Thoracic aorta (tissue), 2 donors: Measurements from ENCODE around the gene BEST1. TPM values are rescaled to one million over a fixed set of nuclear protein-coding genes. Genes with fewer than 3 reads are reported as not detected.

Experiments used
- ATAC-seq: fragments of 150-250 bp; one replicate; pipeline ENCODE4 v1.8.0; 2017; ENCODE audit warnings: low read depth; ENCODE audit not compliant: insufficient number of reproducible peaks, low FRiP score
- DNase-seq: peaks from one replicate; pipeline ENCODE4 v3.0.0-alpha.2; 2020; ENCODE audit warnings: low spot score
- H3K27ac ChIP-seq, 2 donors: fragments of 200-600 bp; sonication (generic); 1 replicate in 1 of 2; 2 replicates in 1 of 2; pipeline ENCODE4 v1.5.1; 2016; ENCODE audit warnings: mild to moderate bottlenecking in 2 of 2, moderate library complexity in 2 of 2
- H3K27me3 ChIP-seq: fragments of 200-600 bp; sonication (generic); replicated peaks from 2 replicates; pipeline ENCODE4 v1.6.0; 2016; ENCODE audit warnings: mild to moderate bottlenecking; ENCODE audit not compliant: insufficient read depth
- H3K36me3 ChIP-seq: fragments of 200-600 bp; sonication (generic); one replicate; pipeline ENCODE4 v1.5.1; 2016
- H3K4me1 ChIP-seq, 2 donors: fragments of 200-600 bp; sonication (generic); 1 replicate in 1 of 2; 2 replicates in 1 of 2; pipeline versions ENCODE4 v1.5.1 to v1.6.0; 2016; ENCODE audit warnings: low read depth in 2 of 2, mild to moderate bottlenecking in 1 of 2; ENCODE audit not compliant: control insufficient read depth in 1 of 2
- H3K4me3 ChIP-seq: fragments of 200-600 bp; sonication (generic); 2 replicates; pipeline ENCODE4 v1.5.1; 2016; ENCODE audit warnings: mild to moderate bottlenecking
- H3K9me3 ChIP-seq: fragments of 200-600 bp; sonication (generic); 2 replicates; pipeline ENCODE4 v1.5.1; 2016
- CTCF ChIP-seq: fragments of 200-600 bp; sonication (generic); IDR thresholded peaks from one replicate; pipeline ENCODE4 v1.5.1; 2019; ENCODE audit warnings: antibody characterized with exemption
- total RNA-seq, 2 donors: library from RNA; depleted of rRNA; stranded (reverse); fragments of >200 nt; gene quantifications; one replicate each; pipeline versions ENCODE4 v1.1.0 to v1.2.3, GENCODE V29; 2016

BEST1 gene
- total RNA-seq, 2 donors from 2014 or later = 4.7 to 8.0 TPM

DNA sequence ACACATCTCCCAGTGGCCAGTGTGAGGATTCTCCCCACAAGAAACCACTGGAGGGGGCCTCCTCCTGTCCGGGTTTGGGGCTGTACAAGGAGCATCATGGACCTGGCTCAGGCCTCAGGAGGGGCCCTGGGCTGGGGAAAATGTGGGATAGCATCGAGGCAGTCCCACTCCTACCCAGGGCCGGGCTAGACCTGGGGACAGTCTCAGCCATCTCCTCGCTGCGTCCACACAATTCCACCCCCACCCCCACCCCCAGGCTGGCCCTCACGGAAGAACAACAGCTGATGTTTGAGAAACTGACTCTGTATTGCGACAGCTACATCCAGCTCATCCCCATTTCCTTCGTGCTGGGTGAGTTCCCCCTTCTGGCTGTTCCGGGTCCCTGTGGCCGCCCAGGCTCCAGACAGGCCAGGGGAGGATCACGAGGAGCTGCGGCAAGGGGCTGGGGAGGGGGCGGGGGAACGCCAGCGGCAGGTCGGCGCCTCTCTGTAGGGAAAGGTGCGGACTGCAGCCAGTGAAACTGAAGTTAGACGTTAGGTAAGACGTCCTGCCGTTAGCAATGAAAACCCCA is 4.8 kb downstream of the BEST1 start:
- Histone ChIP-seq H3K36me3 (no peaks in the 10 kb centered on the region), H3K27me3 (no peaks in the 10 kb centered on the region), H3K9me3 (no peaks in the 10 kb centered on the region), H3K4me1 (peaks cover 0 to 19% of the 10 kb centered on the region in 2 donors), H3K4me3 (peak overlapping the region; percentile 69), H3K27ac (peak overlapping the region; percentile 8 to 15)
- TF ChIP-seq CTCF = no peak
- no peak for DNase-seq
- no peak for ATAC-seq

DNA sequence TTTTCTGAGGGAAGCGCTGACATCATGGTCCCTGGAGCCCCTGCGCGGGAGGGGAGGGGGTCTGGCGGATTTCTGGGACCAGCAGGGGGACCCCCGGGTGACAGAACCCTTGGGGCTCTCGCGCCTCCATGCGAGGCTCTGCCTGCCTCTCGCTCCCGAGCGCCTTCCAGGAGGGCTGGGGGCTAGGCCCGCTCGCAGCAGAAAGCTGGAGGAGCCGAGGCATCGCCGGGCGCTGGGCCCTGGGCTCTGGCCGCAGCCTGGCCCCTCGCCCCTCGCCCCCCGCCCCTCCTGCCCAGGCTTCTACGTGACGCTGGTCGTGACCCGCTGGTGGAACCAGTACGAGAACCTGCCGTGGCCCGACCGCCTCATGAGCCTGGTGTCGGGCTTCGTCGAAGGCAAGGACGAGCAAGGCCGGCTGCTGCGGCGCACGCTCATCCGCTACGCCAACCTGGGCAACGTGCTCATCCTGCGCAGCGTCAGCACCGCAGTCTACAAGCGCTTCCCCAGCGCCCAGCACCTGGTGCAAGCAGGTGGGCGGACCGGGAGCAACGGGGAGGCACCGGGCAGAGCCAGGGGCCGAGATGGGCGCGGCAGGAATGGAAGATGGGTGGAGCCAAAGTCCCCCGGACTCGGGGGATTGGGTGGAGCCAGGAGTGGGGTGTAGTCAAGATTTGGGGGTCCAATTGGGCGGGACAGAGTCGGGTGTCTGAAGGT is 5.4 kb downstream of the BEST1 start:
- H3K4me3 ChIP-seq = peak overlapping the region; percentile 69

DNA sequence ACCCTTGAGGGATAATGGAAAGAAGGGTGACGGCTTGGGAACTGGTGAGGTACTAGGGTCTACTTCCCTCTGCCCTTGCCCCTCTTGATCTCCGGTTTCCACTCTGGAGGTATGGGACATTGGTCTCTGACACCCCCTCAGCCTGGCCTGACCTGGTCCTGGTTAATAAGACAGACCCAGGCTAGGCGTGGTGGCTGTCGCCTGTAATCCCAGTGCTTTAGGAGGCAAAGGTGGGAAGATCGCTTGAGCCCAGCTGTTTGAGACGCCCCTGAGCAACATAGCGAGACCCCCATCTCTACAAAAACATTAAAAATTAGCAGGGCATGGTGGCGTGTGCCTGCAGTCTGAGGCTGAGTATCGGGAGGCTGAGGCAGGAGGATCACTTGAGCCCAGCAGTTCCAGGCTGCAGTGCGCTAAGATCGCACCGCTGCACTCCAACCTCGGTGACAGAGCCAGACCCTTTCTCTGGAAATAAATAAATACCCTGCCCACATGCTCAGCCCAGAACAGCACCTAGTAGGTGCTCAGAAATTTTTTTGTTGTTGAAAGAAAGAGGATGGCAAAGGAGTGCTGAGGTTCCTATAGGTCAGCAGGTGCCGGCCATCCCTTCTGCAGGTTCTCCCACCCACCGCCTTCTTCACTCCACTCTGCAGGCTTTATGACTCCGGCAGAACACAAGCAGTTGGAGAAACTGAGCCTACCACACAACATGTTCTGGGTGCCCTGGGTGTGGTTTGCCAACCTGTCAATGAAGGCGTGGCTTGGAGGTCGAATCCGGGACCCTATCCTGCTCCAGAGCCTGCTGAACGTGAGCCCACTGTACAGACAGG is 6.3 kb downstream of the BEST1 start:
- no peak for ATAC-seq
- H3K4me3 ChIP-seq = peak overlapping the region; percentile 69
- H3K27ac ChIP-seq = no peak overlapping the region
- no peak for DNase-seq
- peaks cover 0 to 23% of the 10 kb centered on the region in 2 donors for H3K4me1 ChIP-seq
- no peaks in the 10 kb centered on the region for H3K9me3 ChIP-seq
- no peaks in the 10 kb centered on the region for H3K36me3 ChIP-seq
- no peaks in the 10 kb centered on the region for H3K27me3 ChIP-seq
- no peak for TF ChIP-seq CTCF

More for the DNA sequence above, 5.4 kb downstream of the BEST1 start:
- Histone ChIP-seq H3K4me1 (peaks cover 0 to 16% of the 10 kb centered on the region in 2 donors), H3K27ac (peak overlapping the region; percentile 8 to 15), H3K36me3 (no peaks in the 10 kb centered on the region), H3K27me3 (no peaks in the 10 kb centered on the region), H3K9me3 (no peaks in the 10 kb centered on the region)
- no peak for ATAC-seq
- TF ChIP-seq CTCF = no peak
- DNase-seq = no peak

DNA sequence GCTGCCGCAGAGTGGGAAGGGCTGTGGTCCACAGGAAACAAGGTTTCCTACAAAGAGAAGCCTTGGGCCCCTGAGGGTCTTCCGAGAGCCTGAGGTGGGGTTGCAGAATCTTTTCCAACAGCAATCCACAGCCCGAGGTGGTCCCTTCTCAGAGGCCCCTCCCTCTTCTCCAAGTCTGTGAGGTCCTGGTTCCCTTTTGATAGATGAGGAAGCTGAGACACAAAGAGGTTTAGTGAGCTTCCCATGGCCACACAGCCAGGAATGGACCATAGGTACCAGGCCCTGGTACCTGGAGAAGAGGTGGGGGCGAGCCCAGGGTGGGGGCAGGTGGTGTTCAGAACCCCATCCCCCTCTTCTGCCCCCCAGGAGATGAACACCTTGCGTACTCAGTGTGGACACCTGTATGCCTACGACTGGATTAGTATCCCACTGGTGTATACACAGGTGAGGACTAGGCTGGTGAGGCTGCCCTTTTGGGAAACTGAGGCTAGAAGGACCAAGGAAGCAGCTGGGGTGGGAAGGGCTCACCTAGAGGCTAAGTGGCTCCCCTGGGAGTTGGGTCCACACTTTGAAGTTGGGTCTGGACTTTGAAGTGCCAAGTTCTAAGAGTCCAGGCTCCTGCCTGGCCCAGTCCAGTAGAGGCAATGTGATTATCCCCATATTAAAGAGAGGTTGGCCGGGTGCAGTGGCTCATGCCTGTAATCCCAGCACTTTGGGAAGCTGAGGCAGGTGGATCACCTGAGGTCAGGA is 7.0 kb downstream of the BEST1 start:
- no peak for TF ChIP-seq CTCF
- Histone ChIP-seq H3K27ac (no peak overlapping the region), H3K36me3 (no peaks in the 10 kb centered on the region), H3K9me3 (no peaks in the 10 kb centered on the region), H3K27me3 (no peaks in the 10 kb centered on the region), H3K4me3 (no peak overlapping the region), H3K4me1 (peaks cover 0 to 31% of the 10 kb centered on the region in 2 donors)
- DNase-seq (no peak), ATAC-seq (no peak)
